Retina (tissue), 1 donor: ENCODE results near the gene HSP90AB1.

ENCODE experiments used
- DNase-seq: peaks from one replicate; pipeline ENCODE4 v3.0.0-alpha.2; 2016

The HSP90AB1 gene

GRCh38 chr6:44255871-44256774, 9.2 kb downstream of the HSP90AB1 start:
- DNase-seq = no peak

GRCh38 chr6:44256775-44257024, 9.8 kb downstream of the HSP90AB1 start:
- no peak for DNase-seq

GRCh38 chr6:44257025-44257752, 10.3 kb downstream of the HSP90AB1 start, which contains the start of gene SLC35B2:
TSS of gene SLC35B2 (minus strand) at chr6:44257528. CDS start at chr6:44257410, 118 bp downstream.
- peak; percentile 91 for DNase-seq

GRCh38 chr6:44257753-44258324, 10.9 kb downstream of the HSP90AB1 start:
- no peak for DNase-seq

- no peak for DNase-seq
Measured at GRCh38 chr6:44258325-44258863, 11.5 kb downstream of the HSP90AB1 start.

GRCh38 chr6:44258921-44259320, 12.0 kb downstream of the HSP90AB1 start:
- no peak for DNase-seq

GRCh38 chr6:44260011-44260410, 13.1 kb downstream of the HSP90AB1 start:
- DNase-seq = no peak

- no peak for DNase-seq
Measured at GRCh38 chr6:44260451-44261297, 13.8 kb downstream of the HSP90AB1 start.

GRCh38 chr6:44261581-44261980, 14.7 kb downstream of the HSP90AB1 start:
- DNase-seq = no peak

GRCh38 chr6:44262467-44263353, 15.8 kb downstream of the HSP90AB1 start:
- DNase-seq = no peak

- DNase-seq = no peak
Measured at GRCh38 chr6:44263354-44264100, 16.6 kb downstream of the HSP90AB1 start.

GRCh38 chr6:44264154-44265006, 17.5 kb downstream of the HSP90AB1 start:
- no peak for DNase-seq

- DNase-seq = peak; percentile 89
Measured at GRCh38 chr6:44265007-44265721, 18.3 kb downstream of the HSP90AB1 start, which contains the start of gene NFKBIE. TSS of gene NFKBIE (minus strand) at chr6:44265551. CDS start at chr6:44265346, 205 bp downstream.

GRCh38 chr6:44265722-44266233, 18.9 kb downstream of the HSP90AB1 start:
- no peak for DNase-seq

- no peak for DNase-seq
Measured at GRCh38 chr6:44266347-44266746, 19.4 kb downstream of the HSP90AB1 start.

GRCh38 chr6:44267252-44267651, 20.4 kb downstream of the HSP90AB1 start:
- DNase-seq = no peak

- DNase-seq = peak; percentile 92
Measured at GRCh38 chr6:44268095-44268628, 21.3 kb downstream of the HSP90AB1 start.

- DNase-seq = no peak
Measured at GRCh38 chr6:44269178-44269920, 22.4 kb downstream of the HSP90AB1 start.
